SK-N-SH treated with all-trans-retinoic acid at 6 μM for 48 hours (cell line): ENCODE measurements around the gene FAM89B.

Source experiments
- ATAC-seq: fragments of 200-7000 bp; cut with Tn5 transposase; 3 replicates; pipeline ENCODE4 v1.9.1; 2020; ENCODE audit warnings: mild to moderate bottlenecking, moderate library complexity
- ARNTL ChIP-seq: fragments of 450-650 bp; formaldehyde crosslinking; IDR thresholded peaks from 2 replicates; pipeline ENCODE4 v1.5.0; 2020; ENCODE audit warnings: low read depth, mild to moderate bottlenecking, moderate library complexity, borderline replicate concordance
- BACH2 ChIP-seq: fragments of 250-450 bp; sonication (Bioruptor Pico); IDR thresholded peaks from 2 replicates; pipeline ENCODE4 v1.9.0; 2021; ENCODE audit warnings: mild to moderate bottlenecking, borderline replicate concordance
- CREB5 ChIP-seq: fragments of 250-450 bp; sonication (Bioruptor Pico); IDR thresholded peaks from 2 replicates; pipeline ENCODE4 v1.5.1; 2020; ENCODE audit warnings: low read depth, mild to moderate bottlenecking, moderate library complexity
- CSDC2 ChIP-seq: fragments of 250-450 bp; sonication (Bioruptor Pico); IDR thresholded peaks from 2 replicates; pipeline ENCODE4 v1.5.0; 2020; ENCODE audit warnings: mild to moderate bottlenecking, moderate library complexity
- CSRNP3 ChIP-seq: fragments of 250-450 bp; sonication (Bioruptor Pico); IDR thresholded peaks from 2 replicates; pipeline ENCODE4 v1.5.1; 2021; ENCODE audit warnings: mild to moderate bottlenecking, moderate library complexity
- ESRRG ChIP-seq: fragments of 250-450 bp; sonication (Bioruptor Pico); IDR thresholded peaks from 2 replicates; pipeline ENCODE4 v1.6.1; 2021; ENCODE audit warnings: mild to moderate bottlenecking
- GLIS3 ChIP-seq: fragments of 250-450 bp; sonication (Bioruptor Pico); IDR thresholded peaks from 2 replicates; pipeline ENCODE4 v1.5.0; 2020; ENCODE audit warnings: mild to moderate bottlenecking, moderate library complexity
- ISL1 ChIP-seq: fragments of 250-450 bp; sonication (Bioruptor Pico); IDR thresholded peaks from 2 replicates; pipeline ENCODE4 v2.1.2; 2022; ENCODE audit warnings: mild to moderate bottlenecking, moderate library complexity
- POU6F1 ChIP-seq: fragments of 250-450 bp; sonication (Bioruptor Pico); IDR thresholded peaks from 2 replicates; pipeline ENCODE4 v1.8.0; 2021; ENCODE audit warnings: low read depth, mild to moderate bottlenecking, moderate library complexity, borderline replicate concordance
- PPARA ChIP-seq: fragments of 250-450 bp; sonication (Bioruptor Pico); IDR thresholded peaks from 2 replicates; pipeline ENCODE4 v1.5.0; 2020; ENCODE audit warnings: mild to moderate bottlenecking, borderline replicate concordance
- RARB ChIP-seq: fragments of 250-450 bp; sonication (Bioruptor Pico); IDR thresholded peaks from 2 replicates; pipeline ENCODE4 v1.8.0; 2021; ENCODE audit warnings: mild to moderate bottlenecking, moderate library complexity
- SNAI2 ChIP-seq: fragments of 250-450 bp; sonication (Bioruptor Pico); IDR thresholded peaks from 2 replicates; pipeline ENCODE4 v1.5.0; 2020; ENCODE audit warnings: mild to moderate bottlenecking, moderate library complexity
- TCF4 ChIP-seq: fragments of 250-450 bp; sonication (Bioruptor Pico); IDR thresholded peaks from 2 replicates; pipeline ENCODE4 v1.8.0; 2021; ENCODE audit warnings: mild to moderate bottlenecking, moderate library complexity, borderline replicate concordance
- TSHZ2 ChIP-seq: fragments of 250-450 bp; sonication (Bioruptor Pico); IDR thresholded peaks from 2 replicates; pipeline ENCODE4 v1.5.0; 2020; ENCODE audit warnings: mild to moderate bottlenecking, moderate library complexity
- ZC3H10 ChIP-seq: fragments of 250-450 bp; sonication (Bioruptor Pico); IDR thresholded peaks from 2 replicates; pipeline ENCODE4 v1.5.1; 2021; ENCODE audit warnings: mild to moderate bottlenecking, moderate library complexity
- ZFP30 ChIP-seq: fragments of 450-650 bp; formaldehyde crosslinking; IDR thresholded peaks from 2 replicates; pipeline ENCODE4 v1.5.0; 2022; ENCODE audit warnings: mild to moderate bottlenecking, moderate library complexity
- ZNF565 ChIP-seq: fragments of 450-650 bp; formaldehyde crosslinking; conservative IDR thresholded peaks from 2 replicates; pipeline ENCODE4 v1.5.0; 2020; ENCODE audit warnings: low read depth, mild to moderate bottlenecking, moderate library complexity
- ZNF70 ChIP-seq: fragments of 450-650 bp; formaldehyde crosslinking; IDR thresholded peaks from 2 replicates; pipeline ENCODE4 v1.5.0; 2020; ENCODE audit warnings: mild to moderate bottlenecking, moderate library complexity
- ZNF8 ChIP-seq: fragments of 450-650 bp; formaldehyde crosslinking; IDR thresholded peaks from 2 replicates; pipeline ENCODE4 v1.5.0; 2020; ENCODE audit warnings: mild to moderate bottlenecking, moderate library complexity

Gene FAM89B

GRCh38 chr11:65541093-65541982 is 31.0 kb upstream of the FAM89B start:
- no peak for TF ChIP-seq TCF4 (CRISPR knock-in tag)
- no peak for TF ChIP-seq TSHZ2
- no peak for TF ChIP-seq PPARA (CRISPR knock-in tag)
- TF ChIP-seq RARB: no peak
- no peak for TF ChIP-seq POU6F1 (CRISPR knock-in tag)
- no peak for TF ChIP-seq CSDC2 (CRISPR knock-in tag)
- no peak for TF ChIP-seq ZNF8 (CRISPR knock-in tag)
- TF ChIP-seq ESRRG (CRISPR knock-in tag): no peak
- TF ChIP-seq CREB5 (CRISPR knock-in tag): no peak
- TF ChIP-seq ZNF70 (CRISPR knock-in tag): no peak
- no peak for TF ChIP-seq ARNTL (CRISPR knock-in tag)
- ATAC-seq: peak; percentile 0; the same call in 2 of the 3 replicates

GRCh38 chr11:65542738-65543390 is 29.5 kb upstream of the FAM89B start:
- TF ChIP-seq ZNF70 (CRISPR knock-in tag) (no peak), ZNF565 (CRISPR knock-in tag) (no peak), GLIS3 (CRISPR knock-in tag) (no peak), ZNF8 (CRISPR knock-in tag) (no peak), BACH2 (CRISPR knock-in tag) (no peak), ZFP30 (CRISPR knock-in tag) (no peak), ZC3H10 (CRISPR knock-in tag) (no peak), ESRRG (CRISPR knock-in tag) (no peak), CSRNP3 (CRISPR knock-in tag) (no peak), SNAI2 (CRISPR knock-in tag) (no peak), ARNTL (CRISPR knock-in tag) (no peak), CSDC2 (CRISPR knock-in tag) (no peak), ISL1 (CRISPR knock-in tag) (no peak)
- ATAC-seq: no peak

- ATAC-seq: no peak
- no peak for TF ChIP-seq ARNTL (CRISPR knock-in tag)
- TF ChIP-seq ISL1 (CRISPR knock-in tag): no peak
- TF ChIP-seq CSRNP3 (CRISPR knock-in tag): no peak
- no peak for TF ChIP-seq POU6F1 (CRISPR knock-in tag)
Measured at GRCh38 chr11:65545853-65546216, 26.5 kb upstream of the FAM89B start.
